Lung (tissue), 12 donors: ENCODE measurements around the gene DIAPH1. TPM values are rescaled to one million over a fixed set of nuclear protein-coding genes. Genes with fewer than 3 reads are reported as not detected.

Experiments
- ATAC-seq: fragments of 200-7000 bp; cut with Tn5 transposase; one replicate; pipeline ENCODE4 v1.9.1; 2020; ENCODE audit warnings: moderate number of reproducible peaks; ENCODE audit not compliant: insufficient read depth, low FRiP score
- DNase-seq, 3 donors: peaks; one replicate each; pipeline ENCODE4 v3.0.0-alpha.2; 2013 to 2017
- H3K27ac ChIP-seq, 2 donors: one replicate each; pipeline ENCODE4 v1.5.1; 2013; ENCODE audit warnings: mild to moderate bottlenecking in 2 of 2, moderate library complexity in 2 of 2, control low read depth in 1 of 2, inconsistent platforms in 1 of 2, low read depth in 1 of 2, low read length in 1 of 2
- H3K27me3 ChIP-seq, 3 donors: one replicate each; pipeline ENCODE4 v1.5.1; 2013; ENCODE audit warnings: low read length in 2 of 3; ENCODE audit not compliant: control insufficient read depth in 3 of 3, insufficient read depth in 3 of 3
- H3K36me3 ChIP-seq, 4 donors: one replicate each; pipeline ENCODE4 v1.5.1; 2013; ENCODE audit warnings: low read length in 4 of 4, mild to moderate bottlenecking in 1 of 4, moderate library complexity in 1 of 4; ENCODE audit not compliant: control insufficient read depth in 4 of 4, insufficient read depth in 4 of 4
- H3K4me1 ChIP-seq, 5 donors: one replicate each; pipeline ENCODE4 v1.5.1; 2013; ENCODE audit warnings: low read length in 5 of 5, mild to moderate bottlenecking in 2 of 5, moderate library complexity in 1 of 5; ENCODE audit not compliant: control insufficient read depth in 5 of 5, insufficient read depth in 5 of 5
- H3K4me3 ChIP-seq: one replicate; pipeline ENCODE4 v1.5.1; 2013; ENCODE audit warnings: mild to moderate bottlenecking, control low read depth, moderate library complexity
- H3K9ac ChIP-seq, 2 donors: one replicate each; pipeline ENCODE4 v1.5.1; 2013; ENCODE audit warnings: low read length in 2 of 2, control low read depth in 1 of 2; ENCODE audit not compliant: insufficient read depth in 1 of 2
- H3K9me3 ChIP-seq, 4 donors: one replicate each; pipeline ENCODE4 v1.5.1; 2013; ENCODE audit warnings: low read length in 3 of 4, mild to moderate bottlenecking in 1 of 4, moderate library complexity in 1 of 4; ENCODE audit not compliant: control insufficient read depth in 4 of 4, insufficient read depth in 3 of 4
- WGBS, 2 donors: extraction: QIAGEN DNeasy Blood & Tissue Kit; methylation state at CpG; one replicate each; pipeline ENCODE4 v1.1.7; 2013; 5-methylcytosine and 5-hydroxymethylcytosine counted together
- polyA plus RNA-seq, 2 donors: library from polyadenylated mRNA; stranded (reverse); fragments of 200-250 nt; gene quantifications; one replicate each; pipeline ENCODE4 v1.2.1, GENCODE V29; 2013
- total RNA-seq, 2 donors: library from RNA; depleted of rRNA in 1 of 2; stranded (reverse); fragments of >200 nt in 1 of 2; gene quantifications; one replicate each; pipeline ENCODE4 v1.2.1, GENCODE V29; 2014 to 2021
- TF ChIP-seq, protein P1 (sequence below): IDR thresholded peaks from 2 replicates; pipeline ENCODE4 v1.5.1; 2012; ENCODE audit warnings: mild to moderate bottlenecking; ENCODE audit errors: control extremely low read depth, extremely low read depth
- donor health status: control.
- donor health status: control.
- donor health status: Bipolar disorder and iron deficiency.
- donor health status: healthy.
- donor health status: DM: yes; HTN: yes; CAD: no.

DIAPH1 gene
- total and polyA plus RNA-seq, 4 donors = 41.7 to 151 (median 64.4) TPM

DNA sequence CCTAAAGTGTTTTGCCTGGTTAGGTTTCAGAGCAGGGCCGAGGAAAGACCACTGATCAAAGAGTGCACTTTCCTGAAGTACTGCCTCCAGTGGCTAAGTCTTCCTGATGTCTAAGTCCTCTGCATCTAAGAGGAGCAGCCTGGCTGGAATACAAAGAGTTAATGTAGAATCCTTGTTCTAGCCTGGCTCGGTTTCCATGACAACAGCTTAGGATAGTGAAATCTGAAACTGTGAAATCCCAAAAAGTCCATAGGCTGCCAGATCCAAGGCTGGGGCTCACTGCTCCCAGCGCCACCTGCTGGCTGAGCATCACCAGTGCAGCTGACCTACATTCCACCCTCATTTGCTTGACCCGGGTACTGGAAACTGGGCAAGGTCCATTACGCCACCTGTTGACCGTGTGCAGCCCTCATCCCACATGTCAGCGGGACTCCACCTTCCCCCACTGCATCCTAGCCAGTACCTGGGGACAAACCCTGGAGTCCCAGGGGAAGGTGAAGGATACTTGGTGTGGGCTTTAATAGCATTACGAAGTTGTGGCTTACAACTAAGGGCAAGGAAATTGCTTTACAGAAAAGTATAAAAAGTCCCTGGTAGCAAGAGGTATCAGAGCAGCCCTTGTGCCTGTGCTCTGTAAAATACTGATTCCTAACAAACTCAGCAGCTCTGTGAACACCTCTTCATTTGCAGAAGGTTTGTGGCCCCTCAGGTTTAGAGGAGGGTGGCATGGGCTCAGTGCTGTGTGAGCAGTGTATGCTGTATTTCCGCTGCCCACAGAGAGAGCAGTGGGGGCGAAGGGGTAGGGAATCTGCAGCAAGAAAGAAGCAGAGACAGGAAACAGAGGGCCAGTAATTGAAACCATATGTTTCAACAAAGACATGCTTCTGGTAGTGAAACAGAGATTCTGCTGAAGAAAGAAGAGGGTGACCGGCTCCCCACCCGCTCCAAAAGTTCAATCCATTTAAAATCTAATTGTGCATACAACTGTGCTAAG, 93.9 kb downstream of the DIAPH1 start:
- ATAC-seq (peak; percentile 81), DNase-seq (peak; percentile 95 to 99 (median 99))
- Histone ChIP-seq H3K36me3 (peaks cover 6 to 40% (median 9%) of the 10 kb centered on the region in 4 donors), H3K4me3 (no peak overlapping the region), H3K27me3 (no peaks in the 10 kb centered on the region), H3K9me3 (no peaks in the 10 kb centered on the region), H3K4me1 (peaks cover 8 to 99% (median 37%) of the 10 kb centered on the region in 5 donors), H3K27ac (peak overlapping the region; percentile 41 to 59), H3K9ac (peak overlapping the region in 1 of 2 donors; percentile 73)
- WGBS, 2 donors = 41% methylated on average over 12 of the region's 12 CpGs
- TF ChIP-seq, protein P1, sequence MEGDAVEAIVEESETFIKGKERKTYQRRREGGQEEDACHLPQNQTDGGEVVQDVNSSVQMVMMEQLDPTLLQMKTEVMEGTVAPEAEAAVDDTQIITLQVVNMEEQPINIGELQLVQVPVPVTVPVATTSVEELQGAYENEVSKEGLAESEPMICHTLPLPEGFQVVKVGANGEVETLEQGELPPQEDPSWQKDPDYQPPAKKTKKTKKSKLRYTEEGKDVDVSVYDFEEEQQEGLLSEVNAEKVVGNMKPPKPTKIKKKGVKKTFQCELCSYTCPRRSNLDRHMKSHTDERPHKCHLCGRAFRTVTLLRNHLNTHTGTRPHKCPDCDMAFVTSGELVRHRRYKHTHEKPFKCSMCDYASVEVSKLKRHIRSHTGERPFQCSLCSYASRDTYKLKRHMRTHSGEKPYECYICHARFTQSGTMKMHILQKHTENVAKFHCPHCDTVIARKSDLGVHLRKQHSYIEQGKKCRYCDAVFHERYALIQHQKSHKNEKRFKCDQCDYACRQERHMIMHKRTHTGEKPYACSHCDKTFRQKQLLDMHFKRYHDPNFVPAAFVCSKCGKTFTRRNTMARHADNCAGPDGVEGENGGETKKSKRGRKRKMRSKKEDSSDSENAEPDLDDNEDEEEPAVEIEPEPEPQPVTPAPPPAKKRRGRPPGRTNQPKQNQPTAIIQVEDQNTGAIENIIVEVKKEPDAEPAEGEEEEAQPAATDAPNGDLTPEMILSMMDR = peak; percentile 97

DNA sequence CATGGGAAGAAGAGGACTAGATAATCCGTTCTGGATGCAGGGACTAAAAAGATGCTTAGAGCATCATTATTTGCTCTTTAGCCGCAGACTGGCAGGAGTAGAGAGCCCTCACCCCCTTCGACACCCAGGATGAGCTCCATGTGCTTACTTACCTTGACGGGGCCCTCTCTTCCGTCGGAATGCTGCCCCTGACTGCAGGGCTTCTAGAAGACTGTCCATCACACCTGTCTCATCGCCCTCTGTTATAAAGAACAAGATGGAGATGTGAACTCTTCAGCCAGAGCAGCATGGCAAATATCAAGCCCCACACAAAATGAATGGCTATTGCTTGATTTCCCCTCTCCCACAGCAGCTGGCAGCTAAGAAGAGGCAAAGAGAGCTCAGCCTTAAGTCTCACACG, 94.8 kb downstream of the DIAPH1 start:
- TF ChIP-seq, protein P1 = no peak
- Histone ChIP-seq H3K36me3 (peaks cover 7 to 35% (median 11%) of the 10 kb centered on the region in 4 donors), H3K4me1 (peaks cover 8 to 92% (median 32%) of the 10 kb centered on the region in 5 donors), H3K4me3 (no peak overlapping the region), H3K27ac (peak overlapping the region; percentile 32 to 41), H3K9me3 (no peaks in the 10 kb centered on the region), H3K27me3 (no peaks in the 10 kb centered on the region), H3K9ac (peak overlapping the region in 1 of 2 donors; percentile 4)
- no peak for ATAC-seq
- DNase-seq = no peak
- WGBS, 2 donors = 90 to 92% methylated on average over 8 of the region's 8 CpGs

DNA sequence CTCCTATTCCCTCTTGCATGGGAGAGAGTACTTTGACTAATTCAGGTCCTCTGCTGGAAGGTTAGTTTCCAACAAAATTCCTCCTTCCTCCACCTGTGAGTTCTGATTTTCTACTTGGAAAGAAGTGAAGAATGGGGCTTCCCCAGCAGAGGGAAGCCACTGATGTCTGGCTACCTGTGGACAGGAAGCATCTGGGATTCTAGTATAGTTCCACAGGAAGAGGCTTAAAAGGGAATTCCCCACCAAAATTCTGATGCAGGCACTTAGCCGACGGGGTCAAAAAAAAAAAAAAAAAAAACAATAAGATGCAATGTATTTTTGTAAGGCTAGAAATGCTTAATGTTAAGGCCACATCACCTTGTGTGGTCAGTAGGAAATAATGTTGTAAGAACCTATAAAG, 96.5 kb downstream of the DIAPH1 start:
- peak overlapping the region in 1 of 2 donors; percentile 90 for H3K27ac ChIP-seq
- no peak for DNase-seq
- 10 to 34% methylated on average over 2 of the region's 2 CpGs for WGBS, 2 donors

More for the DNA sequence above, 96.5 kb downstream of the DIAPH1 start:
- Histone ChIP-seq H3K4me3 (no peak overlapping the region), H3K9ac (peak overlapping the region in 1 of 2 donors; percentile 69), H3K4me1 (peaks cover 8 to 91% (median 31%) of the 10 kb centered on the region in 5 donors), H3K27me3 (no peaks in the 10 kb centered on the region), H3K36me3 (peaks cover 7 to 35% (median 13%) of the 10 kb centered on the region in 4 donors), H3K9me3 (no peaks in the 10 kb centered on the region)
- no peak for ATAC-seq
- TF ChIP-seq, protein P1 = no peak
